GM21367 (cell line): ENCODE measurements around the gene TMEM239.
"Not testable (repeated sequence)": the region's sequence is repeated elsewhere in the genome, so short reads cannot be mapped to it uniquely, and the experiment has no call there.

Experiments
- ATAC-seq: cut with Tn5 transposase; IDR thresholded peaks from one replicate; pipeline ENCODE4 v1.9.1; 2021; ENCODE audit not compliant: unreplicated experiment

Gene TMEM239

GRCh38 chr20:2799688-2800520 is 16.3 kb upstream of the TMEM239 start:
- ATAC-seq: no peak

- no peak for ATAC-seq
Measured at GRCh38 chr20:2800521-2801285, 15.5 kb upstream of the TMEM239 start, which contains the start of gene CPXM1. Gene CPXM1, minus strand, starts transcription at chr20:2800627. Its CDS starts 55 bp downstream, at chr20:2800572.

- ATAC-seq: no peak
Measured at GRCh38 chr20:2801286-2801728, 14.9 kb upstream of the TMEM239 start.

- ATAC-seq: no peak
Measured at GRCh38 chr20:2804041-2804828, 11.9 kb upstream of the TMEM239 start.

GRCh38 chr20:2804852-2805688 is 11.1 kb upstream of the TMEM239 start:
- no peak for ATAC-seq

GRCh38 chr20:2805689-2806350 is 10.3 kb upstream of the TMEM239 start:
- ATAC-seq: no peak

GRCh38 chr20:2806351-2806701 is 9.8 kb upstream of the TMEM239 start:
- ATAC-seq: no peak

GRCh38 chr20:2807019-2807418 is 9.1 kb upstream of the TMEM239 start:
- ATAC-seq: no peak

- not testable (repeated sequence) for ATAC-seq
Measured at GRCh38 chr20:2807929-2808328, 8.2 kb upstream of the TMEM239 start.

GRCh38 chr20:2809690-2810089 is 6.5 kb upstream of the TMEM239 start:
- no peak for ATAC-seq

GRCh38 chr20:2812189-2812588 is 4.0 kb upstream of the TMEM239 start:
- no peak for ATAC-seq

- no peak for ATAC-seq
Measured at GRCh38 chr20:2814076-2814475, 2.1 kb upstream of the TMEM239 start.

- ATAC-seq: no peak
Measured at GRCh38 chr20:2814587-2815051, 1.5 kb upstream of the TMEM239 start, which contains the start of gene C20orf141. Gene C20orf141, plus strand, starts transcription at chr20:2814987. Its CDS starts 198 bp downstream, at chr20:2815185.

GRCh38 chr20:2815242-2815900 is 793 bp upstream of the TMEM239 start:
- ATAC-seq: no peak

- no peak for ATAC-seq
Measured at GRCh38 chr20:2816583-2817340, 598 bp downstream of the TMEM239 start.

- ATAC-seq: no peak
Measured at GRCh38 chr20:2817341-2817726, 1.2 kb downstream of the TMEM239 start.

GRCh38 chr20:2817891-2818595 is 1.9 kb downstream of the TMEM239 start:
- no peak for ATAC-seq
